Measurements from ENCODE around the gene UBE2D4.
"Not testable (repeated sequence)": the region's sequence is repeated elsewhere in the genome, so short reads cannot be mapped to it uniquely, and the experiment has no call there.

UBE2D4 gene

GRCh38 chr7:43994681-43995080 is 68.4 kb downstream of the UBE2D4 start:
- H3K4me3 Mint-ChIP-seq, H3K4me1 Mint-ChIP-seq, DNase-seq, H3K9me3 Mint-ChIP-seq, H3K36me3 Mint-ChIP-seq, H3K27ac Mint-ChIP-seq, H3K27me3 Mint-ChIP-seq, CTCF ChIA-PET: not testable (repeated sequence)

- H3K9me3 Mint-ChIP-seq, H3K4me1 Mint-ChIP-seq, H3K27ac Mint-ChIP-seq, H3K27me3 Mint-ChIP-seq, CTCF ChIA-PET, DNase-seq, H3K4me3 Mint-ChIP-seq, H3K36me3 Mint-ChIP-seq: not testable (repeated sequence)
These were observed 71.3 kb downstream of the UBE2D4 start, which contains the start of gene SPDYE1 for GRCh38 chr7:43997532-43997931. SPDYE1 (plus strand) TSS chr7:43997897; CDS start chr7:43999950, 2,053 bp downstream.
